BE2C (cell line): ENCODE measurements around the gene CTSH.

Experiments
- DNase-seq: peaks from one replicate; pipeline ENCODE4 v3.0.0-alpha.2; 2020
- H3K27me3 ChIP-seq: fragments of 250-450 bp; sonication (Bioruptor Pico); 2 replicates; pipeline ENCODE4 v1.5.1; 2020; ENCODE audit warnings: mild to moderate bottlenecking
- H3K36me3 ChIP-seq: fragments of 250-450 bp; sonication (Bioruptor Pico); 2 replicates; pipeline ENCODE4 v1.5.1; 2020; ENCODE audit warnings: mild to moderate bottlenecking
- H3K4me1 ChIP-seq: fragments of 250-450 bp; sonication (Bioruptor Pico); 2 replicates; pipeline ENCODE4 v1.5.1; 2020
- H3K4me3 ChIP-seq: 2 replicates; pipeline ENCODE4 v1.5.1; 2011; ENCODE audit warnings: low read depth, low read length
- H3K9me3 ChIP-seq: fragments of 250-450 bp; sonication (Bioruptor Pico); 2 replicates; pipeline ENCODE4 v1.5.1; 2020
- CTCF ChIP-seq: IDR thresholded peaks from 2 replicates; pipeline ENCODE4 v1.5.1; 2012; ENCODE audit warnings: mild to moderate bottlenecking, low read depth, low read length

The CTSH gene

GRCh38 chr15:78895471-78895870 is 49.4 kb downstream of the CTSH start:
- no peaks in the 10 kb centered on the region for H3K4me1 ChIP-seq
- no peaks in the 10 kb centered on the region for H3K9me3 ChIP-seq
- no peak overlapping the region for H3K4me3 ChIP-seq
- peaks cover 90% of the 10 kb centered on the region for H3K36me3 ChIP-seq
- no peaks in the 10 kb centered on the region for H3K27me3 ChIP-seq
- no peak for DNase-seq
- no peak for TF ChIP-seq CTCF

GRCh38 chr15:78893538-78893937 is 51.3 kb downstream of the CTSH start:
- Histone ChIP-seq H3K36me3 (peaks cover 85% of the 10 kb centered on the region), H3K27me3 (no peaks in the 10 kb centered on the region), H3K4me3 (no peak overlapping the region)

DNA sequence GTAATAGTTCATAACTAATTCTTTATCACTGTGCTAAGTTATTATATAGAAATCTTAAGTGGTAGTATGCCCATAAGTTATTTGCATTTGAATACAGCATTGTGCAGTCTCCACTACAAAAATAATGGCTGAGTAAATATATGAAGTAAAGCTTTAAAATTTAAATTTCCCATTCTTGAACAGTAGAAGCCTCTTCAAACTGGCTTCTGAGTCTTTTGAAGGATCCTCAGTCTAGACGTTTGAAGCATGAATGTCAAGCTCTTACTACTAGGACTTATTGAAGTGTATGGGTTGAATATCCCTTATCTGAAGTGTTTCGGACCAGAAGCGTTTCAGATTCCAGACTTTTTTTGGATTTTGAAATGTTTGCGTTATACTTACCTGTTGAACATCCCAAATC is 55.8 kb downstream of the CTSH start:
- TF ChIP-seq CTCF = no peak
- Histone ChIP-seq H3K36me3 (peaks cover 91% of the 10 kb centered on the region), H3K4me3 (no peak overlapping the region), H3K9me3 (no peaks in the 10 kb centered on the region), H3K4me1 (no peaks in the 10 kb centered on the region), H3K27me3 (no peaks in the 10 kb centered on the region)
- no peak for DNase-seq

More at GRCh38 chr15:78893538-78893937, 51.3 kb downstream of the CTSH start:
- no peak for DNase-seq
- no peak for TF ChIP-seq CTCF
- Histone ChIP-seq H3K9me3 (no peaks in the 10 kb centered on the region), H3K4me1 (no peaks in the 10 kb centered on the region)

- Histone ChIP-seq H3K36me3 (peaks cover 65% of the 10 kb centered on the region), H3K4me1 (no peaks in the 10 kb centered on the region), H3K4me3 (no peak overlapping the region), H3K9me3 (no peaks in the 10 kb centered on the region), H3K27me3 (no peaks in the 10 kb centered on the region)
- no peak for DNase-seq
- TF ChIP-seq CTCF = no peak
Observed at GRCh38 chr15:78881681-78882080, 63.2 kb downstream of the CTSH start.

DNA sequence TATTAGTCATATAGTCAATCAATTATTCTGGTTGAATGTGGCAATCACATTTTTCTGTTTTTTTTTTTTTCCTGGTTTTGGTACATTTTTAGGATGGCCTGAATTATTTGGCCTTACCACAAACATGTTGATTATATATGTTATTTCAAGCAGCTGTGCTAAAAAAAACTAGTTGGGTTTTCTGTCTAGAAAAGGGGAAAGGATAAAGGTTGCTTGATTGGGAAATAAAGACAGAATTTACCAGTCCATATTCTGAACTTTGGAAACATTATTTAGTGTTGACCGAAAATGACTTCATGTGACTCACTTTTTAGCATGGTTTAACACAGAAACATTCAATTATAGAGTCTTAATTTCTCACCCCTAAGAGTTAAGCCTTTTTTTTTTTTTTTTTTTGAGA is 64.0 kb downstream of the CTSH start:
- no peaks in the 10 kb centered on the region for H3K9me3 ChIP-seq
- no peaks in the 10 kb centered on the region for H3K27me3 ChIP-seq
- TF ChIP-seq CTCF = no peak
- no peak overlapping the region for H3K4me3 ChIP-seq
- DNase-seq = no peak
- H3K4me1 ChIP-seq = no peaks in the 10 kb centered on the region
- H3K36me3 ChIP-seq = peaks cover 56% of the 10 kb centered on the region

- DNase-seq = no peak
- Histone ChIP-seq H3K4me3 (no peak overlapping the region), H3K4me1 (no peaks in the 10 kb centered on the region), H3K27me3 (no peaks in the 10 kb centered on the region), H3K9me3 (no peaks in the 10 kb centered on the region), H3K36me3 (peaks cover 51% of the 10 kb centered on the region)
- TF ChIP-seq CTCF = no peak
Observed at GRCh38 chr15:78880242-78880533, 64.7 kb downstream of the CTSH start.
